Heart left ventricle (tissue), 13 donors: Measurements from ENCODE around the gene TRIM54.

Source experiments
- POLR2A ChIP-seq, 2 donors: fragments of 450-650 bp; IDR thresholded peaks; one replicate each; pipeline ENCODE4 v1.6.1; 2017; ENCODE audit warnings: antibody characterized with exemption in 2 of 2, mild to moderate bottlenecking in 2 of 2, moderate library complexity in 2 of 2
- TF ChIP-seq, protein P1 (sequence below), 12 donors: fragments of 200-600 bp; sonication (generic) in 4 of 12; IDR thresholded peaks; one replicate each; pipeline versions ENCODE4 v1.5.0 to v1.8.0; 2018 to 2022; ENCODE audit warnings: antibody characterized with exemption in 12 of 12, mild to moderate bottlenecking in 5 of 12
- donor health status: ischemic (EF 13 %, LVEDD 7.1; RV severe dilation, severe dysfunction).
- donor health status: DM: no; HTN: yes; CAD: no.
- donor health status: DM: no; HTN: no; CAD: no.
- donor health status: ischemic (EF 25% LVEDD 6.9; RV normal size, moderate dysfunction).
- donor health status: ischemic (EF 25% LVEDD 5.7; RV mildly dilated, moderate dysfunction).
- donor health status: ischemic (EF 35%, LVEDD 5.7; RV mildly dilated, moderate dysfunction).
- donor health status: nonischemic (EF 11% LVEDD 7.7; RV severe dilation, severe dysfunction).
- donor health status: DM: yes; HTN: yes; CAD: no.
- donor health status: PGD.
- donor health status: ischemic (EF 29% LVEDD 5.4; RV normal size, mild dysfunction).
- donor health status: nonischemic (EF 23%, LVEDD 6.1; RV moderate dilation, normal function).

DNA sequence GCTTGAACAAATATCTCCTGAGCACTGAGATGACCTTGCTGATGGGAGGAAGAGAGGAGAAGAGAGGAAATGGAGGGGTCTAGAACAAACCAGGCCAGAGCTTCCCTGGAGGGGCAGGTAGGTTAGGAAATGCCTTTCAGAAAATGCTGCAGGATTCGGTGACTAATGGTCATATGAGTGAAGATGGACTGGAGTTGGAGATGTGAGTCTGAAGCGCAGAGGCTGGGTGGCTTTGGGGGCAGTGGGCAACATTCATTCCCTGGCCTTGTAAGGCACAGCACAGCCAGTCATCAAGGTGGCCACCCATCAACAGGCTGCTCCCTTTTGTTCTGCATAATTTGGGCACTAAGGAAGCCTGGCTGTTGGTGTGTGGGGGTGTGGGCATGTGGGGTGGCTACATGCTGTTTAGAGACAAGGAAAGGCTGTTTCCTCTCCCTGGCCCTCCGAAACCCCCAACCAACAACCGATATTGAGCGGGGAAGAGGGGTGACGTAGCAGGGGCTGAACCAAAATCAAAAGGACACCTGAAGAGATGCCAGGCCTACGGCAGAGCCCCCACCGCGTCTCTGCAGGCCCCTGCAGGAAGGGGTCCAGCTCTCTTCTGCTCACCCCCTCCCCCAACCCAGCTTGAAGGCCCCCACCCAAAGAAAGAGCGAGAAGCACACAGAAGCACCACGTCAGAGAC is 20.8 kb upstream of the TRIM54 start:
- TF ChIP-seq, protein P1, sequence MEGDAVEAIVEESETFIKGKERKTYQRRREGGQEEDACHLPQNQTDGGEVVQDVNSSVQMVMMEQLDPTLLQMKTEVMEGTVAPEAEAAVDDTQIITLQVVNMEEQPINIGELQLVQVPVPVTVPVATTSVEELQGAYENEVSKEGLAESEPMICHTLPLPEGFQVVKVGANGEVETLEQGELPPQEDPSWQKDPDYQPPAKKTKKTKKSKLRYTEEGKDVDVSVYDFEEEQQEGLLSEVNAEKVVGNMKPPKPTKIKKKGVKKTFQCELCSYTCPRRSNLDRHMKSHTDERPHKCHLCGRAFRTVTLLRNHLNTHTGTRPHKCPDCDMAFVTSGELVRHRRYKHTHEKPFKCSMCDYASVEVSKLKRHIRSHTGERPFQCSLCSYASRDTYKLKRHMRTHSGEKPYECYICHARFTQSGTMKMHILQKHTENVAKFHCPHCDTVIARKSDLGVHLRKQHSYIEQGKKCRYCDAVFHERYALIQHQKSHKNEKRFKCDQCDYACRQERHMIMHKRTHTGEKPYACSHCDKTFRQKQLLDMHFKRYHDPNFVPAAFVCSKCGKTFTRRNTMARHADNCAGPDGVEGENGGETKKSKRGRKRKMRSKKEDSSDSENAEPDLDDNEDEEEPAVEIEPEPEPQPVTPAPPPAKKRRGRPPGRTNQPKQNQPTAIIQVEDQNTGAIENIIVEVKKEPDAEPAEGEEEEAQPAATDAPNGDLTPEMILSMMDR (IDR thresholded peaks at IDR 0.05), result no peak
- TF ChIP-seq POLR2A (IDR thresholded peaks at IDR 0.05), result no peak
